Natural killer cell treated with Interleukin-12 subunit alpha and Interleukin-12 subunit beta and Interleukin-15 and Interleukin-18, amount 100 ng/mL, for 72 hours (primary cell): ENCODE measurements around the gene ZSCAN21. TPM values are rescaled to one million over a fixed set of nuclear protein-coding genes. Genes with fewer than 3 reads are reported as not detected.

Experiments
- ATAC-seq, 2 donors: fragments of 150-1000 bp; cut with Tn5 transposase in 1 of 2; sonication (Bioruptor Pico), chemical (Tn5 transposase) in 1 of 2; 2 replicates each; pipeline ENCODE4 v1.10.0; 2021
- DNase-seq: peaks from one replicate; pipeline ENCODE4 v3.0.0; 2022; ENCODE audit warnings: low spot score
- H3K27ac Mint-ChIP-seq, 2 donors: 1 replicate in 1 of 2; 2 replicates in 1 of 2; pipeline ENCODE4 v1.8.0; 2022; ENCODE audit warnings: mixed read lengths in 2 of 2, mild to moderate bottlenecking in 1 of 2, moderate library complexity in 1 of 2
- H3K27me3 Mint-ChIP-seq, 2 donors: 1 replicate in 1 of 2; 2 replicates in 1 of 2; pipeline ENCODE4 v1.8.0; 2022; ENCODE audit warnings: mixed read lengths in 2 of 2
- H3K36me3 Mint-ChIP-seq: one replicate; pipeline ENCODE4 v1.8.0; 2022; ENCODE audit warnings: mixed read lengths
- H3K4me1 Mint-ChIP-seq, 2 donors: 1 replicate in 1 of 2; 2 replicates in 1 of 2; pipeline ENCODE4 v1.8.0; 2022; ENCODE audit warnings: low read depth in 2 of 2, mixed read lengths in 2 of 2, mild to moderate bottlenecking in 1 of 2
- H3K4me3 Mint-ChIP-seq: one replicate; pipeline ENCODE4 v1.8.0; 2022; ENCODE audit warnings: mixed read lengths
- H3K9me3 Mint-ChIP-seq: 2 replicates; pipeline ENCODE4 v1.8.0; 2022; ENCODE audit warnings: mixed read lengths
- total RNA-seq, 2 donors: library from RNA; stranded (reverse); gene quantifications; one replicate each; pipeline ENCODE4 v1.2.3, GENCODE V29; 2022

Gene ZSCAN21
- total RNA-seq, 2 donors from 2014 or later, result 8.7 to 11.0 TPM

DNA sequence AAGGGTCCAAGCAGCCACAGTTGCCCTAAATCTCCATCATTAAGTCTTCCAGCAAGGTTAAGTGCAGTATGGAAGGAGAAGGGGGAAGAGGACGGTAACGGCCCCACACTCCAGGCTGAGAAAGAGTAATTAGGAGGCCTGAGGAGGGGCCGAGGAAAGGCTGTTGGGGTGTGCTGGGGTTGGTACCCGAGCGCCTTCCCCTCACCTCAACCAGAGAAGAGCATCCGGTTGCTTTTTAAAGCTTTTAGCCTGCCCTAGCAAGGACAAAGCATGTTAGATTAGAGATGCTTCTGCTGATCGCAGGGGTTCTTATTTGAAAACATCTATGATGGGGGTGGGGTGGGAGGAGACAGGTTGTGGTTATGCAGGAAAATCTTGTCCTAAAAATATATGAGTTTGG is 9.0 kb upstream of the ZSCAN21 start:
- Mint-ChIP-seq H3K27me3 (no peaks in the 10 kb centered on the region), H3K27ac (peak overlapping the region in 1 of 2 donors; percentile 45), H3K9me3 (no peaks in the 10 kb centered on the region), H3K36me3 (peaks cover 8% of the 10 kb centered on the region), H3K4me3 (no peak overlapping the region), H3K4me1 (peaks cover 6 to 11% of the 10 kb centered on the region in 2 donors)
- ATAC-seq (no peak), DNase-seq (no peak)

DNA sequence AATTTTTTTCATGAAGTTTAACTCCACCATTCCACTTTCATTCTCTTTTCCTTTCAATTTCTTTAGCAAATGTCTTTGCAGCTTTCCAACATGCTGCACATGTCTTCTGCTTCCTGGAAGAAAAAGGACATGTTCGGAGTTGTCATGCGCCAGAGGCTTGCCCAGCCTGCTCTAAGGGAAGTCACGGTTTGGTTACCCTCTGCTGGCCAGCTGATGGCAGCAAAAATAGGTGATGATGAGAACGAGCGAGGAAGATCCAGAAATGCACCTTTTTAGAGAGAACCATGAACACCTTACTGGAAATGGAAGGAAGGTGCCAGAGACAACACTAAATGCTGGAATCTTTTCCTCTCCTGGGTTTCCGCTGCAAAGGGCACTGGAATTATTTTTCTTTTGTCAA is 4.9 kb upstream of the ZSCAN21 start:
- no peaks in the 10 kb centered on the region for H3K27me3 Mint-ChIP-seq
- H3K27ac Mint-ChIP-seq, result no peak overlapping the region
- no peak overlapping the region for H3K4me3 Mint-ChIP-seq
- no peak for ATAC-seq
- no peaks in the 10 kb centered on the region for H3K36me3 Mint-ChIP-seq
- no peak for DNase-seq
- H3K4me1 Mint-ChIP-seq, result peaks cover 6 to 16% of the 10 kb centered on the region in 2 donors
- H3K9me3 Mint-ChIP-seq, result no peaks in the 10 kb centered on the region

GRCh38 chr7:100048680-100049079 is 894 bp upstream of the ZSCAN21 start:
- DNase-seq (no peak), ATAC-seq (no peak)
- Mint-ChIP-seq H3K27ac (no peak overlapping the region), H3K9me3 (no peaks in the 10 kb centered on the region), H3K27me3 (no peaks in the 10 kb centered on the region), H3K4me3 (peak overlapping the region; percentile 45), H3K36me3 (no peaks in the 10 kb centered on the region), H3K4me1 (peaks cover 7 to 23% of the 10 kb centered on the region in 2 donors)

- Mint-ChIP-seq H3K9me3 (no peaks in the 10 kb centered on the region), H3K4me3 (peak overlapping the region; percentile 13), H3K27me3 (no peaks in the 10 kb centered on the region), H3K27ac (no peak overlapping the region), H3K4me1 (peaks cover 7 to 17% of the 10 kb centered on the region in 2 donors), H3K36me3 (no peaks in the 10 kb centered on the region)
- ATAC-seq (no peak), DNase-seq (no peak)
Observed at GRCh38 chr7:100051611-100052010, 2.0 kb downstream of the ZSCAN21 start.

DNA sequence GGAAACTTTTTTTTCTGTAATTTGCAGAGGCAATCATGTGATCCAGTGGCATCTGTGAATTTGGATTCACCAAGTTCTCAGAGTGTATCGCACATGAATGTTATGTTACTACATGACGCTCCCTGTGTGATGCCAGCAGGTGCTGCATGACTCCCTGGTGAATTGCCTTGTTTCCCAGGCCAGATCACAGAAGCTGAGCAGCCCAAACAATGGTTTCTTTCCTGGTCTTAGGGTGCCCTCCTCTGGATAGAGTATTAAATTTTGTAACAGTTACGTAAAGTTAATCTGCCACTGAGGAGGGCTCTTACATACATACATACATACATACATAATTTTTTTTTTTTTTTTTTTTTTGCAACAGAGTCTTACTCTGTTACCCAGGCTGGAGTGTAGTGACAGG is 3.6 kb downstream of the ZSCAN21 start:
- ATAC-seq (no peak), DNase-seq (no peak)
- no peaks in the 10 kb centered on the region for H3K36me3 Mint-ChIP-seq
- no peak overlapping the region for H3K27ac Mint-ChIP-seq
- H3K4me3 Mint-ChIP-seq, result no peak overlapping the region
- no peaks in the 10 kb centered on the region for H3K27me3 Mint-ChIP-seq
- peaks cover 7 to 17% of the 10 kb centered on the region in 2 donors for H3K4me1 Mint-ChIP-seq
- no peaks in the 10 kb centered on the region for H3K9me3 Mint-ChIP-seq

DNA sequence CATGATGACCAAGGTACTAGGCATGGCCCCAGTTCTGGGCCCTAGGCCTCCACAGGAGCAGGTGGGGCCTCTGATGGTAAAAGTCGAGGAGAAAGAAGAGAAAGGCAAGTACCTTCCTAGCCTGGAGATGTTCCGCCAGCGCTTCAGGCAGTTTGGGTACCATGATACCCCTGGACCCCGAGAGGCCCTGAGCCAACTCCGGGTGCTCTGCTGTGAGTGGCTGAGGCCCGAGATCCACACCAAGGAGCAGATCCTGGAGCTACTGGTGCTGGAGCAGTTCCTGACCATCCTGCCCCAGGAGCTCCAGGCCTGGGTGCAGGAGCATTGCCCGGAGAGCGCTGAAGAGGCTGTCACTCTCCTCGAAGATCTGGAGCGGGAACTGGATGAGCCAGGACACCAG is 7.4 kb downstream of the ZSCAN21 start:
- Mint-ChIP-seq H3K9me3 (no peaks in the 10 kb centered on the region), H3K4me1 (no peaks in the 10 kb centered on the region), H3K4me3 (no peak overlapping the region), H3K27ac (no peak overlapping the region), H3K36me3 (no peaks in the 10 kb centered on the region), H3K27me3 (no peaks in the 10 kb centered on the region)
- no peak for DNase-seq
- ATAC-seq, result no peak

GRCh38 chr7:100059251-100059739 is 9.7 kb downstream of the ZSCAN21 start:
- H3K27me3 Mint-ChIP-seq, result no peaks in the 10 kb centered on the region
- DNase-seq, result no peak
- H3K36me3 Mint-ChIP-seq, result no peaks in the 10 kb centered on the region
- no peak for ATAC-seq
- H3K27ac Mint-ChIP-seq, result no peak overlapping the region
- H3K9me3 Mint-ChIP-seq, result no peaks in the 10 kb centered on the region
- H3K4me3 Mint-ChIP-seq, result no peak overlapping the region
- no peaks in the 10 kb centered on the region for H3K4me1 Mint-ChIP-seq

DNA sequence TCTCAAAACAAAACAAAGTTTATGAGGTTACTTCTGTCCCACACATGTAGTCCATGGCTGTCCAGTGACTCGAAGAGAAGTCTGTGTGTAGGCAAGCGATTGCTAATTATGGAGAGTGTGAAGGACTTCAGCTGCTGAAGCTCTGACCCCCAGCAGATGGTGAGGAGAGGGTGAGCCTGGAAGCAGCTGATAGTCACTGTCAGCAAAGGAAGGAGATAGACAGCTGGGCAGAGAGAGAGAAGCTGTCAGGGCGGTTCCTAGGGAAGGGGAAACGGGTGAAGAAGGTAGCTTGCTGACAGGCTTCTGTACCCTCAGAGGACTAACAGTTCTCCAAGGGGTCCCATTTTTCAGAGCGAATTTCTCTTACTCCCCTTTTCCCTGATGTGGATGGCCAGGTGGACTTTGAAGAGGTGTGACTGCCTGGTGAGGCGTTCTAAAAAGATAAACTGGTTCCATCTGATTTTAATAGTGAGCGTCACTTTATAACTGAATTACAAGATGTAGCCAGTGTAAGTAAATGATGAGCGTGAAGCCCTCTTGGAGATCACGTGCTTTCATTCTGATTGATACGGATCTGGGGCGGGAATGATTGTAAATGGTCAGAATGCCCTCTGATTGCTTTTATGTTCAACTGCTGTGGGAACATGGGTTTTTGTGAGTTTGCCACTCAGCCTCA is 12.1 kb downstream of the ZSCAN21 start:
- Mint-ChIP-seq H3K4me3 (no peak overlapping the region), H3K4me1 (no peaks in the 10 kb centered on the region), H3K36me3 (no peaks in the 10 kb centered on the region), H3K27ac (no peak overlapping the region), H3K9me3 (no peaks in the 10 kb centered on the region), H3K27me3 (no peaks in the 10 kb centered on the region)
- DNase-seq, result no peak
- no peak for ATAC-seq

DNA sequence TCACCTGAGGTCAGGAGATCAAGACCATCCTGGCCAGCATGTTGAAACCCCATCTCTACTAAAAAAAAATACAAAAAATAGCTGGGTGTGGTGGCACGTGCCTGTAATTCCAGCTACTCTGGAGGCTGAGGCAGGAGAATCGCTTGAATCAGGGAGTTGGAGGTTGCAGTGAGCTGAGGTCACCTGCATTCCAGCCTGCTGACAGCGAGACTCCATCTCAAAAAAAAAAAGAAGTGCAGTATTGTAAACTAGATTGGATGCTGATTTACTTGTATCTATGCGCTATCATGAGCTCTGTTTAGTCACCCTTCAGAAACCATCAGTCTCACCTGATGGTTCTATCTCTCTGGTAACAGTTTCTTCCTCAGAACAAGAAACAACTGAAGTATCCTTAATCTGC is 13.8 kb downstream of the ZSCAN21 start:
- H3K4me3 Mint-ChIP-seq, result no peak overlapping the region
- ATAC-seq (no peak), DNase-seq (no peak)
- no peaks in the 10 kb centered on the region for H3K36me3 Mint-ChIP-seq
- no peaks in the 10 kb centered on the region for H3K4me1 Mint-ChIP-seq
- no peaks in the 10 kb centered on the region for H3K9me3 Mint-ChIP-seq
- no peaks in the 10 kb centered on the region for H3K27me3 Mint-ChIP-seq
- H3K27ac Mint-ChIP-seq, result no peak overlapping the region

GRCh38 chr7:100064162-100064561 is 14.6 kb downstream of the ZSCAN21 start:
- ATAC-seq, result no peak
- no peaks in the 10 kb centered on the region for H3K27me3 Mint-ChIP-seq
- no peaks in the 10 kb centered on the region for H3K9me3 Mint-ChIP-seq
- H3K27ac Mint-ChIP-seq, result no peak overlapping the region
- H3K4me1 Mint-ChIP-seq, result no peaks in the 10 kb centered on the region
- H3K36me3 Mint-ChIP-seq, result no peaks in the 10 kb centered on the region
- H3K4me3 Mint-ChIP-seq, result no peak overlapping the region
- DNase-seq, result no peak

GRCh38 chr7:100065452-100066186 is 16.0 kb downstream of the ZSCAN21 start:
- Mint-ChIP-seq H3K9me3 (no peaks in the 10 kb centered on the region), H3K4me3 (no peak overlapping the region), H3K4me1 (no peaks in the 10 kb centered on the region), H3K27me3 (no peaks in the 10 kb centered on the region), H3K27ac (no peak overlapping the region), H3K36me3 (peaks cover 9% of the 10 kb centered on the region)
- no peak for ATAC-seq
- DNase-seq, result no peak

- Mint-ChIP-seq H3K4me3 (no peak overlapping the region), H3K9me3 (peaks cover 6% of the 10 kb centered on the region), H3K27me3 (no peaks in the 10 kb centered on the region), H3K4me1 (peaks cover 0 to 2% of the 10 kb centered on the region in 2 donors), H3K27ac (no peak overlapping the region), H3K36me3 (peaks cover 22% of the 10 kb centered on the region)
- no peak for ATAC-seq
- DNase-seq, result no peak
Observed at GRCh38 chr7:100066953-100067352, 17.4 kb downstream of the ZSCAN21 start.

GRCh38 chr7:100069991-100070390 is 20.4 kb downstream of the ZSCAN21 start:
- H3K9me3 Mint-ChIP-seq, result peaks cover 12% of the 10 kb centered on the region
- no peak overlapping the region for H3K4me3 Mint-ChIP-seq
- ATAC-seq (no peak), DNase-seq (no peak)
- H3K27me3 Mint-ChIP-seq, result no peaks in the 10 kb centered on the region
- H3K36me3 Mint-ChIP-seq, result peaks cover 39% of the 10 kb centered on the region
- no peak overlapping the region for H3K27ac Mint-ChIP-seq
- H3K4me1 Mint-ChIP-seq, result peaks cover 0 to 2% of the 10 kb centered on the region in 2 donors

DNA sequence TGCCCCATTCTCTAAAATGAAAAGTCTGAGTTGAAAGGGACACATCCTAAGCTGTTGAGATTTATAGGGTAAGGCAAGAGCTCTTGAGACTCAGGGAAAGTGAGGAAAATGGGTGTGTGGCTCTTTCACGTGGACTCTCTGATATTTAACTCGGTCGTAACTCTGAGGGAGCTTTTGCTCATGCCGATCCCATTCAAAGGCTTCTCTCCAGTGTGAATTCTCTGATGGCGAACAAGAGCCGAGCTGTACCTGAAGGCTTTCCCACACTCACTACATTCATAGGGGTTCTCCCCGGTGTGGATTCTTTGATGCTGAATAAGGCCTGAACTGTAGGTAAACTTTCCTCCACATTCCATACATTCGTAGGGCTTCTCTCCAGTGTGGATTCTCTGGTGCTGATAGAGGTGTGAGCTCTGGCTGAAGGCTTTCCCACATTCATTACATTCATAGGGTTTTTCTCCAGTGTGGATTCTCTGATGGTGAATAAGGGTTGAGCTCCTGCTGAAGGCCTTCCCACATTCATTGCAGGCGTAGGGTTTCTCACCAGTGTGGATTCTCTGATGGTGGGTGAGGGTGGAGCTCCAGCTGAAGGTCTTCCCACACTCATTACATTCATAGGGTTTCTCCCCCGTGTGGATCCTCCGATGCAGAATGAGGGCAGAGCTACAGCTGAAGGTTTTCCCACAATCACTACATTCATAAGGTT is 21.6 kb downstream of the ZSCAN21 start:
- H3K27me3 Mint-ChIP-seq, result no peaks in the 10 kb centered on the region
- H3K9me3 Mint-ChIP-seq, result peaks cover 12% of the 10 kb centered on the region
- no peak overlapping the region for H3K4me3 Mint-ChIP-seq
- H3K27ac Mint-ChIP-seq, result no peak overlapping the region
- H3K4me1 Mint-ChIP-seq, result peaks cover 0 to 2% of the 10 kb centered on the region in 2 donors
- H3K36me3 Mint-ChIP-seq, result peaks cover 51% of the 10 kb centered on the region
- ATAC-seq (no peak), DNase-seq (no peak)
